ENCODE data around the gene EML6.
A peak's percentile ranks its signal among the peaks of the same experiment; 100 is the strongest.

The EML6 gene

GRCh38 chr2:54708584-54709335 lies 14.7 kb upstream of the EML6 start:
- 85 to 89% methylated on average over 23 to 28 of the region's 35 CpGs for WGBS, 2 experiments (ENCODE audit: insufficient coverage in 2 of 2)
- H3K9me3 ChIP-seq (ENCODE audit: control insufficient read depth, low read length), result no peaks in the 10 kb centered on the region
- H3K36me3 ChIP-seq (ENCODE audit: control insufficient read depth, insufficient read depth, low read length), result no peaks in the 10 kb centered on the region
- no peak overlapping the region for H3K27ac ChIP-seq (ENCODE audit: low read depth, low read length, severe bottlenecking)
- no peaks in the 10 kb centered on the region for H3K4me1 ChIP-seq (ENCODE audit: control insufficient read depth, insufficient read depth, low read length, poor library complexity, severe bottlenecking)
- H3K4me3 ChIP-seq (ENCODE audit: extremely low read depth, insufficient read depth, low read length, poor library complexity, severe bottlenecking), result no peak overlapping the region

DNA sequence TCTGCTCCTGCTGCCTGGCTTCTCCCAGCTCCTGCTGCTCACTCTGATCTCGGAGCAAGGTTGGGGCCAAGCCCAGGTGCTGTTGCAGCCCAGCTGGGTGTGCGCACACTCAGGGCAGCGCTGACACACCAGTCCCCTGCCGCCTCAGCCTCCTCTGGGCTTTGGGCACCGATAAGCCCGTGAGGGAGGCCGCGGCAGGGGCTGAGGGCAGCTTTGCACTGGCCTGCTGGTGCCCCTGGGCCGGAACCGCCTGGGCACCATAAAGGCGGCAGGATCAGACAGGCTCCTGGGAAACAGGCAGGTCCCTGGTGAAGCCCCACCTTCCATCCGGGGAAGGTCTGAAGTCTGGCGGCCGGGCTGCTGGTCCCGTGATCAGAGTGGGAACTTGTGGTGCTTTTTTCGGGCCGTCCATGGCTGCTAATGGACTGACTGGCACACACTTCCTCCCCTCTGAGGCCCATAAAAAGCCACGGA lies 14.1 kb upstream of the EML6 start:
- H3K9me3 ChIP-seq (ENCODE audit: control insufficient read depth, low read length), result no peaks in the 10 kb centered on the region
- no peaks in the 10 kb centered on the region for H3K36me3 ChIP-seq (ENCODE audit: control insufficient read depth, insufficient read depth, low read length)
- WGBS, 2 experiments (ENCODE audit: insufficient coverage in 2 of 2), result 94 to 98% methylated on average over 12 to 18 of the region's 18 CpGs
- no peaks in the 10 kb centered on the region for H3K4me1 ChIP-seq (ENCODE audit: control insufficient read depth, insufficient read depth, low read length, poor library complexity, severe bottlenecking)
- no peak overlapping the region for H3K27ac ChIP-seq (ENCODE audit: low read depth, low read length, severe bottlenecking)
- H3K4me3 ChIP-seq (ENCODE audit: extremely low read depth, insufficient read depth, low read length, poor library complexity, severe bottlenecking), result no peak overlapping the region

DNA sequence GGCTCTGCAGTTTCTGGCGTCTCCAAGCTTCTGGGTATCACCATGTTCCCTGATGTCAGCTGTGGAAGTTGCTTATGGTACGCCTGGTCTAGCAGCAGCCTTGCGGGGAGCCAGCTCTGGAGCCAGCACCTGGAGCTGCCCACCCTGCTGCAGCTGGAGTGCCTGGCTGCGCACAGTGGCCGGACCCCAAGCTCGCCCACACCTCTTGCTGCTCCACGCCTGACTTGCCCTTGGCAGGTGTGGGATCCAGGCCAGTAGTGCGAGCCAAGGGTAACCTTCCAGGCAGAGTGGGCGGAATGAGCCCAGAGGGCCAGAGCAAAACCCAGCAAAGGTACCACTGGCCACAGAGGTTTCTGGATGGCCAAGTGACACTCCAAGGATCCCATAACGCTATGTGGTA lies 13.2 kb upstream of the EML6 start:
- no peak overlapping the region for H3K27ac ChIP-seq (ENCODE audit: low read depth, low read length, severe bottlenecking)

GRCh38 chr2:54712516-54712915 lies 10.9 kb upstream of the EML6 start:
- H3K4me1 ChIP-seq (ENCODE audit: control insufficient read depth, insufficient read depth, low read length, poor library complexity, severe bottlenecking), result no peaks in the 10 kb centered on the region
- H3K36me3 ChIP-seq (ENCODE audit: control insufficient read depth, insufficient read depth, low read length), result no peaks in the 10 kb centered on the region
- no peak overlapping the region for H3K4me3 ChIP-seq (ENCODE audit: extremely low read depth, insufficient read depth, low read length, poor library complexity, severe bottlenecking)
- H3K9me3 ChIP-seq (ENCODE audit: control insufficient read depth, low read length), result no peaks in the 10 kb centered on the region
- 95 to 96% methylated on average over 5 of the region's 6 CpGs for WGBS, 2 experiments (ENCODE audit: insufficient coverage in 2 of 2)
- no peak overlapping the region for H3K27ac ChIP-seq (ENCODE audit: low read depth, low read length, severe bottlenecking)

More for the DNA sequence above, 13.2 kb upstream of the EML6 start:
- 90 to 92% methylated on average over 6 to 7 of the region's 10 CpGs for WGBS, 2 experiments (ENCODE audit: insufficient coverage in 2 of 2)
- Histone ChIP-seq H3K36me3 (ENCODE audit: control insufficient read depth, insufficient read depth, low read length) (no peaks in the 10 kb centered on the region), H3K4me3 (ENCODE audit: extremely low read depth, insufficient read depth, low read length, poor library complexity, severe bottlenecking) (no peak overlapping the region), H3K9me3 (ENCODE audit: control insufficient read depth, low read length) (no peaks in the 10 kb centered on the region), H3K4me1 (ENCODE audit: control insufficient read depth, insufficient read depth, low read length, poor library complexity, severe bottlenecking) (no peaks in the 10 kb centered on the region)

- no peak overlapping the region for H3K4me3 ChIP-seq (ENCODE audit: extremely low read depth, insufficient read depth, low read length, poor library complexity, severe bottlenecking)
- H3K27ac ChIP-seq (ENCODE audit: low read depth, low read length, severe bottlenecking), result no peak overlapping the region
- no peaks in the 10 kb centered on the region for H3K4me1 ChIP-seq (ENCODE audit: control insufficient read depth, insufficient read depth, low read length, poor library complexity, severe bottlenecking)
- H3K36me3 ChIP-seq (ENCODE audit: control insufficient read depth, insufficient read depth, low read length), result no peaks in the 10 kb centered on the region
- no peaks in the 10 kb centered on the region for H3K9me3 ChIP-seq (ENCODE audit: control insufficient read depth, low read length)
- 25 to 30% methylated on average over 2 of the region's 4 CpGs for WGBS, 2 experiments (ENCODE audit: insufficient coverage in 2 of 2)
Measured at GRCh38 chr2:54714996-54715395, 8.5 kb upstream of the EML6 start.

DNA sequence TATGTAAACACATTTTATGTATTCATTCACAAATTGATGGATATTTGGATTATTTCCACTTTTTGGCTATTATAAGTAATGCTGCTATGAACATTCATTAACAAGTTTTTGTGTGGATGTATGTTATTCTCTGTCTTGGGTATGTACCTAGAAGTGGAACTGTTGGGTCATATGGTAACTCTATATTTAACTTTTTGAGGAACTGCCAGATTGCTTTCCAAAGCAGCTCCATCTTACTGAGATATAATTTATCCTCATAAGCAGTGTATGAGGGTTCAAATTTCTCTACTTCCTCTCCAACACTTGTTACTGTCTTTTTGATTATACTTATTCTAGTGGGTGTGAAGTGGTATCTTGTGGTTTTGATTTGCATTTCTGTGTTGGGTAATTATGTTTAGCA lies 7.1 kb upstream of the EML6 start:
- H3K9me3 ChIP-seq (ENCODE audit: control insufficient read depth, low read length), result no peaks in the 10 kb centered on the region
- H3K27ac ChIP-seq (ENCODE audit: low read depth, low read length, severe bottlenecking), result no peak overlapping the region
- H3K36me3 ChIP-seq (ENCODE audit: control insufficient read depth, insufficient read depth, low read length), result no peaks in the 10 kb centered on the region
- H3K4me1 ChIP-seq (ENCODE audit: control insufficient read depth, insufficient read depth, low read length, poor library complexity, severe bottlenecking), result no peaks in the 10 kb centered on the region
- no peak overlapping the region for H3K4me3 ChIP-seq (ENCODE audit: extremely low read depth, insufficient read depth, low read length, poor library complexity, severe bottlenecking)

DNA sequence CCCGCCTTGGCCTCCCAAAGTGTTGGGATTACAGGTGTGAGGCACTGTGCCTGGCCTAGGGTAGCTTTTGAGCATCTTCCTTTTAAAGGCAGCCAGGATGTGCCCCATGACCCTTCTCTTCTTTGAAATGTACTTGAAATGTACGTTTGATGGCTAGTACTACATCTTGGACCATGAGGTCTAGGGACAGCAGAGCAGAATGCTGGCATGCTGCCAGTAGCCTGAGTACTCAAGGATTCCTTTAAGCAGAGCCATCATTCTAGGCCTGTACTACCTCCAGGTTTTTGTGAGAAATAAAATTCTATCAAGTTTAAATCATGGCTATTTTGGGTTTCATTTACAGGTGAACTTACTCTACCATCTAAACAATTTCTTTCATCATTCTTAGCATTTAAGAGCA lies 2.9 kb upstream of the EML6 start:
- no peak overlapping the region for H3K4me3 ChIP-seq (ENCODE audit: extremely low read depth, insufficient read depth, low read length, poor library complexity, severe bottlenecking)
- WGBS, 2 experiments (ENCODE audit: insufficient coverage in 2 of 2), result 61 to 85% methylated on average over 1 to 2 of the region's 2 CpGs
- H3K4me1 ChIP-seq (ENCODE audit: control insufficient read depth, insufficient read depth, low read length, poor library complexity, severe bottlenecking), result no peaks in the 10 kb centered on the region
- H3K27ac ChIP-seq (ENCODE audit: low read depth, low read length, severe bottlenecking), result no peak overlapping the region
- no peaks in the 10 kb centered on the region for H3K36me3 ChIP-seq (ENCODE audit: control insufficient read depth, insufficient read depth, low read length)
- no peaks in the 10 kb centered on the region for H3K9me3 ChIP-seq (ENCODE audit: control insufficient read depth, low read length)

GRCh38 chr2:54722641-54723040 lies 821 bp upstream of the EML6 start:
- Histone ChIP-seq H3K36me3 (ENCODE audit: control insufficient read depth, insufficient read depth, low read length) (no peaks in the 10 kb centered on the region), H3K4me1 (ENCODE audit: control insufficient read depth, insufficient read depth, low read length, poor library complexity, severe bottlenecking) (no peaks in the 10 kb centered on the region), H3K27ac (ENCODE audit: low read depth, low read length, severe bottlenecking) (no peak overlapping the region), H3K4me3 (ENCODE audit: extremely low read depth, insufficient read depth, low read length, poor library complexity, severe bottlenecking) (peak overlapping the region; percentile 71), H3K9me3 (ENCODE audit: control insufficient read depth, low read length) (no peaks in the 10 kb centered on the region)
- WGBS, 2 experiments (ENCODE audit: insufficient coverage in 2 of 2), result 18 to 27% methylated on average over 2 to 6 of the region's 10 CpGs

DNA sequence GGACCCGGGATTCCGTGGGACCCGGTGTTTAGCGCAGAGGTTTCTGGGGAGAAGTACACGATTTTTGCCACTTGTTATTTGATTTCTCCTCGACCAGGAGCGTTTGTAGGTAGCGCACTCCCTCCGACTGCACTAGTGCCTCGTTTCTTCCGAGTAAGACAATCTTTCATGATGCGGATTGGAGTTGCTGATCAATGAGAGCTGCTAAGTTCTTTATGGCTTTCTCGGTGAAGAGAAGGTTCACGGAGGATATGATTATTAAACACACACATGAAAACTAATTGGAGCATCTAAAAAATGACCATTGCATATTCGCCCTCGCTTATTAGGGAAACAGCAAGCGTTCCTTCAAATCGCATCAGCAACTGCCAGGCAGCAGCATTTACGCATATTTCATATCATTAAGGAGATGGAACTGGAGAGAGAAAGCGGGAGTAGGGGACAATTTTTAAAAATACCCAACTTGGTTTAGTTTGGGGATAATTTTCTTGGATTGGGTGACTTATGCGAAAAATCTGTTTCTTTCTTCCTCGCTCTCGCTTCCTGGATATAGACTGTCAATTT lies 616 bp downstream of the EML6 start:
- peak overlapping the region; percentile 71 for H3K4me3 ChIP-seq (ENCODE audit: extremely low read depth, insufficient read depth, low read length, poor library complexity, severe bottlenecking)
- no peaks in the 10 kb centered on the region for H3K9me3 ChIP-seq (ENCODE audit: control insufficient read depth, low read length)
- WGBS, 2 experiments (ENCODE audit: insufficient coverage in 2 of 2), result 3 to 5% methylated on average over 12 to 13 of the region's 23 CpGs
- H3K4me1 ChIP-seq (ENCODE audit: control insufficient read depth, insufficient read depth, low read length, poor library complexity, severe bottlenecking), result peaks cover 2% of the 10 kb centered on the region
- no peak overlapping the region for H3K27ac ChIP-seq (ENCODE audit: low read depth, low read length, severe bottlenecking)
- H3K36me3 ChIP-seq (ENCODE audit: control insufficient read depth, insufficient read depth, low read length), result no peaks in the 10 kb centered on the region

GRCh38 chr2:54724560-54725342 lies 1.3 kb downstream of the EML6 start:
- Histone ChIP-seq H3K36me3 (ENCODE audit: control insufficient read depth, insufficient read depth, low read length) (no peaks in the 10 kb centered on the region), H3K4me3 (ENCODE audit: extremely low read depth, insufficient read depth, low read length, poor library complexity, severe bottlenecking) (peak overlapping the region; percentile 71), H3K9me3 (ENCODE audit: control insufficient read depth, low read length) (no peaks in the 10 kb centered on the region), H3K4me1 (ENCODE audit: control insufficient read depth, insufficient read depth, low read length, poor library complexity, severe bottlenecking) (peaks cover 5% of the 10 kb centered on the region), H3K27ac (ENCODE audit: low read depth, low read length, severe bottlenecking) (no peak overlapping the region)
- WGBS, 2 experiments (ENCODE audit: insufficient coverage in 2 of 2), result 1% methylated on average over 43 to 67 of the region's 87 CpGs

Data from mesodermal cell (in vitro differentiated cells).